ENCODE measurements around the gene RGR.

DNA sequence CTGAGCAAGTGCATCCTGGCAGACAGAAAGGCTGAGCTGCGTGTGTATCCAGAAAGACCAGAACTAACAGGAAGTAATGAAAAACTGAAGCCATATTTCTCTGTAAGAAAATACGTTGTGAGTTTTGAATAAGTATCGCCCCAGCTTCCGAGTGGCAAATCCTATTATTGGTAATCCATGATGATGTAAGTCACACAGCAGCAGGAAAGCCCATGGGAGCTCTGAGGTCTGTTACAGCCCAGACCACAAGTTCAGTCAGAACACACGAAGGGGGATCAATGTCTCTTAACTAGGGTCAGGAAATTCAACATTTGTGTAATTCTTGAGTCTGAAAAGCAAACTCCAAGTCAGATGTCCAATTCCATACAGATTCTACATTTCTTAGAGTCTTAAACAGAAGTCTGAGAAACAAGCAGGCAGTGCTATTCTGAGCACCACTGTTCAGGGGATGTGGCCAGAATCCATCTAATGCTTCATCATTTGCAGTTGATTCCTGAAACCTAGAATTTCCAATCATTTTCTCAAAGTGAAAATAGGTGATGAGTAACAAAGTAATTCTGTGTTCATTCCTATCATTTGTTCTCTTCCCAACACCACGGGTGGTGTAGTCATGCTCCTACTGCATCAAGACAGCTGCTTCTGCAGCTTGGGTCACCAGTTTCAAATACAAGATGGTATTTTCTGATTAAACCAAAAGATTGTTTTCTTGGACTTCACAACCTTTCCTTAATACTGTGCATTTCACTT is 19.3 kb upstream of the RGR start, which contains the start of gene LRIT2:
- no peak for TF ChIP-seq POLR2A (IDR thresholded peaks at IDR 0.05; ENCODE audit: borderline replicate concordance, extremely low read depth, insufficient read depth, insufficient read length)
- TF ChIP-seq, protein P1, sequence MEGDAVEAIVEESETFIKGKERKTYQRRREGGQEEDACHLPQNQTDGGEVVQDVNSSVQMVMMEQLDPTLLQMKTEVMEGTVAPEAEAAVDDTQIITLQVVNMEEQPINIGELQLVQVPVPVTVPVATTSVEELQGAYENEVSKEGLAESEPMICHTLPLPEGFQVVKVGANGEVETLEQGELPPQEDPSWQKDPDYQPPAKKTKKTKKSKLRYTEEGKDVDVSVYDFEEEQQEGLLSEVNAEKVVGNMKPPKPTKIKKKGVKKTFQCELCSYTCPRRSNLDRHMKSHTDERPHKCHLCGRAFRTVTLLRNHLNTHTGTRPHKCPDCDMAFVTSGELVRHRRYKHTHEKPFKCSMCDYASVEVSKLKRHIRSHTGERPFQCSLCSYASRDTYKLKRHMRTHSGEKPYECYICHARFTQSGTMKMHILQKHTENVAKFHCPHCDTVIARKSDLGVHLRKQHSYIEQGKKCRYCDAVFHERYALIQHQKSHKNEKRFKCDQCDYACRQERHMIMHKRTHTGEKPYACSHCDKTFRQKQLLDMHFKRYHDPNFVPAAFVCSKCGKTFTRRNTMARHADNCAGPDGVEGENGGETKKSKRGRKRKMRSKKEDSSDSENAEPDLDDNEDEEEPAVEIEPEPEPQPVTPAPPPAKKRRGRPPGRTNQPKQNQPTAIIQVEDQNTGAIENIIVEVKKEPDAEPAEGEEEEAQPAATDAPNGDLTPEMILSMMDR (IDR thresholded peaks at IDR 0.05 in 2 of 3, conservative IDR thresholded peaks at IDR 0.05 in 1 of 3; ENCODE audit: borderline replicate concordance in 1 of 3, insufficient read depth in 1 of 3, low read depth in 2 of 3, low read length in 2 of 3) = no peak
- TF ChIP-seq, protein P2, sequence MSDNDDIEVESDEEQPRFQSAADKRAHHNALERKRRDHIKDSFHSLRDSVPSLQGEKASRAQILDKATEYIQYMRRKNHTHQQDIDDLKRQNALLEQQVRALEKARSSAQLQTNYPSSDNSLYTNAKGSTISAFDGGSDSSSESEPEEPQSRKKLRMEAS (IDR thresholded peaks at IDR 0.05) = no peak

Measured in HCT116 (cell line).